ACC112 (cell line): Measurements from ENCODE around the gene MYO18B.

Experiments
- H2AFZ ChIP-seq: fragments of 200-600 bp; sonication (generic); one replicate; pipeline ENCODE4 v1.6.0; 2017; ENCODE audit warnings: antibody characterized with exemption, low read length; ENCODE audit not compliant: unreplicated experiment
- H3K27ac ChIP-seq: fragments of 200-600 bp; sonication (generic); 2 replicates; pipeline ENCODE4 v1.5.1; 2014; ENCODE audit warnings: low read depth, mild to moderate bottlenecking, antibody characterized with exemption, low read length, moderate library complexity
- H3K27me3 ChIP-seq: fragments of 200-600 bp; sonication (generic); 2 replicates; pipeline ENCODE4 v1.6.1; 2014; ENCODE audit warnings: mild to moderate bottlenecking, antibody characterized with exemption, low read length, moderate library complexity, mixed read lengths; ENCODE audit not compliant: insufficient read depth
- H3K36me3 ChIP-seq: fragments of 200-600 bp; sonication (generic); 2 replicates; pipeline ENCODE4 v1.6.1; 2016; ENCODE audit warnings: mild to moderate bottlenecking, antibody characterized with exemption, low read length, moderate library complexity, mixed read lengths; ENCODE audit not compliant: insufficient read depth
- H3K4me1 ChIP-seq: fragments of 200-600 bp; sonication (generic); one replicate; pipeline ENCODE4 v1.6.1; 2016; ENCODE audit warnings: low read length, mixed read lengths; ENCODE audit not compliant: insufficient read depth, unreplicated experiment, control insufficient read depth
- H3K4me3 ChIP-seq: fragments of 200-600 bp; sonication (generic); 2 replicates; pipeline ENCODE4 v1.5.1; 2014; ENCODE audit warnings: mild to moderate bottlenecking, low read depth, low read length
- H3K79me2 ChIP-seq: fragments of 200-600 bp; sonication (generic); one replicate; pipeline ENCODE4 v1.6.0; 2016; ENCODE audit warnings: low read length; ENCODE audit not compliant: control insufficient read depth, unreplicated experiment, insufficient read depth

MYO18B gene

GRCh38 chr22:25762147-25762546, 20.2 kb downstream of the MYO18B start:
- Histone ChIP-seq H3K36me3 (no peaks in the 10 kb centered on the region), H3K4me3 (no peak overlapping the region), H3K79me2 (no peaks in the 10 kb centered on the region), H3K27ac (no peak overlapping the region), H3K4me1 (peaks cover 7% of the 10 kb centered on the region), H3K27me3 (no peaks in the 10 kb centered on the region), H2AFZ (no peak overlapping the region)

DNA sequence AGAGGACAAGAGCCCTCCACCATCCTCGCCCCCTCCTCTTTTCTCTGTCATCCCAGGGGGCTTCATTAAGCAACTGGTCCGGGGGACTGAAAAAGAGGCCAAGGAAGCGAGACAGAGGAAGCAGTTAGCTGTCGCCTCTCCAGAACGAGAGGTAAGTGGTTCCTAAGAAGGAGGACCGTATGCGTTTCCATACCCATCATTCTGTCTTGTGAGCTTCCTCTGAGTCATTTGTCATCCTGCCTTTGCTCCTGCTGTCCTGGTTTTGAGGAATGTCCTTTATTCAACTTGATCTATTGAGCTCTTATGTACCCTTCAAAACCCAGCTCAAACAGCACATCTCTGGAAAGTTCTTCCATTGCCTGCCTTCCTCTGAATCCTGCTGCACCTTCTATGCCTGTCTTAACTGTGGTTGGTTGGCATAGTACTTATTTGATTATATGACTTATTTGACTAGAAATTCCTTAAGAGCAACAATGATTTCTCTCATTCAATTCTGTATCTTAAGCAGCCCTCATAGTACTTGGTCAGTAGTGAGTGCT, 21.3 kb downstream of the MYO18B start:
- H3K4me3 ChIP-seq, result no peak overlapping the region
- no peak overlapping the region for H3K27ac ChIP-seq
- H3K27me3 ChIP-seq, result no peaks in the 10 kb centered on the region
- H3K79me2 ChIP-seq, result no peaks in the 10 kb centered on the region
- H3K4me1 ChIP-seq, result peaks cover 7% of the 10 kb centered on the region
- no peak overlapping the region for H2AFZ ChIP-seq
- no peaks in the 10 kb centered on the region for H3K36me3 ChIP-seq

DNA sequence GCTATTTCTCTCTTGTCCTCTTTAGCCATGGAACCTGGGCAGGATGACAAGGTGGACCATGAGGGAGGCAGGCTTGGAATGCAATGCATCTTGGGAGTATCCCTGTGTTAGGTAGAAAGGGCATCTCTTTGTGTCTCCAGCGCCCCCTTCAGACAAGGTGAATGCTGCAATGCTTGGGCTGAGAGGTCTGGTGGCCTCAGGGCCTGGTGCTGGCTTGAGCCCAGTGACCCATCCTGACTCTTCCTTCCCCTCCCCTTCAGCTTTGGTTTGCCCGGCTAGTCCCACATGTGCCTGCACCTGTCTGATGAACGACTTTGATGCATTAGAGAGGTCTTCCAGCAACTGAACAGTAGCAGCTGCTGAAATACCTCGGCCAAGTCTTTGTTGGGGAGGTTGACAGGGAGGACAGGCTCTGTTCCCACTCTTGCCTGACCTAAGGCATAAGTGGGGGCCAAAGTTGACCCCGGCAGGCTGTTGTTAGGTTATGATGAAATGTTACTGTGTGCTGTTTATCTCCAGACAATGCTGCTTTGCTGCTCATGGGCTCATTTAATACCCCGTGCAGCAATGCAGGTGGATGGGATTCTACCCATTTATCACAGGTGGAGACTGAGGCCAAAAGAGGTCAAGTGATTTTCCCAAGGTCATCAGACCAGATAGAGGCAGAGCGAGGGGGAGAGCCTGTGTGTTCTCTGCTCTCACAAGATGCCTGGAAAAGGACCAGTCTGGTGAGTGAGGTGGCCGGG, 22.5 kb downstream of the MYO18B start:
- no peaks in the 10 kb centered on the region for H3K36me3 ChIP-seq
- H2AFZ ChIP-seq, result no peak overlapping the region
- H3K27me3 ChIP-seq, result no peaks in the 10 kb centered on the region
- H3K27ac ChIP-seq, result no peak overlapping the region
- no peak overlapping the region for H3K4me3 ChIP-seq
- peaks cover 2% of the 10 kb centered on the region for H3K4me1 ChIP-seq
- H3K79me2 ChIP-seq, result no peaks in the 10 kb centered on the region

DNA sequence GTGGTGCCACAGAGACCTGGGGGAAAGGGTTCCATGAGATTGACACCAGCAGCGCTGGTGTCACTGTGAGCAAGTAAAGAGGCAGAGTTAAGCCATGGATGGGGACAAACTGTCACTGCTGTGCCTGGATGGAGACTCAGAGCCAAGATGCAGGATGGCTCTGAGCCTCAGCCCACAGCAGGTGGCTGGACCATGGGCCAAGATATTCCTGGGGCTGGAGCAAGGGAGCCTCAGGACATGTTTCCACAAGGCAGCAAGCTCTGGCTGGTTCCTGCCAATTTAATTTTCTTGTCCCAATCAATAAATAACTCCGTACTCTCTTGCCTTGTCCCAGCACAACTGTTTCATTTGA, 23.0 kb downstream of the MYO18B start:
- Histone ChIP-seq H3K4me1 (no peaks in the 10 kb centered on the region), H2AFZ (no peak overlapping the region), H3K4me3 (no peak overlapping the region), H3K36me3 (no peaks in the 10 kb centered on the region), H3K27ac (no peak overlapping the region), H3K27me3 (no peaks in the 10 kb centered on the region), H3K79me2 (no peaks in the 10 kb centered on the region)

- Histone ChIP-seq H3K79me2 (no peaks in the 10 kb centered on the region), H3K27ac (no peak overlapping the region), H3K36me3 (no peaks in the 10 kb centered on the region), H2AFZ (no peak overlapping the region), H3K27me3 (no peaks in the 10 kb centered on the region), H3K4me1 (no peaks in the 10 kb centered on the region), H3K4me3 (no peak overlapping the region)
These were observed 23.8 kb downstream of the MYO18B start for GRCh38 chr22:25765801-25766200.

DNA sequence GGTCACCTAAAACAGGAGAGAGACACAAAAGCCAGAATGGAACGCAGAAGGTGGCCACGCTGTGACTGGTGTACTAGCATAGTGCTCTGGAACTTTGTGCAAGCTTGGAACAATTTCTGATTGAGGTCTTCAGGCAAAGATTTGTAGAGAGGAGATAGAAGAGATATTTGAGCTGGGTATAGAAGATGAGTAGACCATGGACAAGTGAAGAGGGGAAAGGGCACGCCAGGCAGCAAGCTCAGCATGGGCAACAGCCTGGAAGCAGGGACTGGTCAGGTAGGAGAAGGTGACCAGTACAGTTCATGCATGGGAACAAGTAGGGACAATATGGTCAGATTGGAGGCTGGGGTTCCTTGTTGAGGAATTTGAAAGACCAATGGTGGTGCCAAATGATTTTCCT, 24.4 kb downstream of the MYO18B start:
- no peaks in the 10 kb centered on the region for H3K79me2 ChIP-seq
- H2AFZ ChIP-seq, result no peak overlapping the region
- no peak overlapping the region for H3K4me3 ChIP-seq
- H3K27ac ChIP-seq, result no peak overlapping the region
- H3K27me3 ChIP-seq, result no peaks in the 10 kb centered on the region
- H3K4me1 ChIP-seq, result no peaks in the 10 kb centered on the region
- no peaks in the 10 kb centered on the region for H3K36me3 ChIP-seq

- H3K4me1 ChIP-seq, result no peaks in the 10 kb centered on the region
- no peak overlapping the region for H3K4me3 ChIP-seq
- H3K27ac ChIP-seq, result no peak overlapping the region
- no peaks in the 10 kb centered on the region for H3K27me3 ChIP-seq
- H3K79me2 ChIP-seq, result no peaks in the 10 kb centered on the region
- no peak overlapping the region for H2AFZ ChIP-seq
- H3K36me3 ChIP-seq, result no peaks in the 10 kb centered on the region
These were observed 28.3 kb downstream of the MYO18B start for GRCh38 chr22:25770333-25770732.

DNA sequence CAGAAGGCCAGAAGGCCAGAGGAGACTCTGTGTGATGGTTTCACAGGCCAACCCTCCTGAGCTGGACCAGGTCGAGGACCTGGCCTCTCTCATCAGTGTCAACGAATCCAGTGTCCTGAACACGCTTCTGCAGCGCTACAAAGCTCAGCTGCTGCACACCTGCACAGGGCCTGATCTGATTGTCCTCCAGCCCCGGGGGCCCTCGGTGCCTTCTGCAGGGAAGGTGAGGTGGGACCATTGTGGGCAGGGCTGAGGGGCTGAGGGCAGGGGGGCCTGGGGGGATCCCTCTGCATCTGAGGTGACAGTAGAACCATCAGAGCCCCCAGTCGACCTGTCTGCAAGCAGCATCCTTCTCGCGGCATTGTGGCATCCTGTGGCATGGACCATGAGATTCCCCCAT, 30.3 kb downstream of the MYO18B start:
- Histone ChIP-seq H3K79me2 (no peaks in the 10 kb centered on the region), H2AFZ (no peak overlapping the region), H3K4me1 (no peaks in the 10 kb centered on the region), H3K27ac (no peak overlapping the region), H3K27me3 (no peaks in the 10 kb centered on the region), H3K36me3 (no peaks in the 10 kb centered on the region), H3K4me3 (no peak overlapping the region)

DNA sequence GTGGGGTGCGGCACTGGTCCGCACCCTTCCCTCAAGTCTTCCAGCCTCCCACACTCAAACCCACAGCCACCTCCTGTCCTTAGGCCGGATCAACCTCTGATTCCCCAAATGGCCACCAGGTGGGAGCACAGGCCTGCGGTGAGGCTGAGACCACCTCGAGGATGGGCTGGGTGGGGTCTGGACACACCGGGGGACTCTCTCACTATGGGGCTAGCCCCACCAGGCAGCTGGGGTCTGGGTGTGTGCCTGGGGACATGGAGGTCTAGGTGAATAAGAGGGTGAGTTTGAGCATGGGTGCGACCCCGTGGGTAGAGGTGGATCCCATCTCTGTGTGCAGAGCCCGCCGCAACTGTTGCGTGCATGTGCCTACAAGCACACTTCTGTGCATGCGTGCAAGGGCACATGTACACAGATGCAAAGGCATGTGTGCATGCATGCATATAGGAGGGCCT, 32.6 kb downstream of the MYO18B start:
- Histone ChIP-seq H3K27ac (no peak overlapping the region), H3K4me3 (no peak overlapping the region), H3K79me2 (no peaks in the 10 kb centered on the region), H2AFZ (no peak overlapping the region), H3K27me3 (no peaks in the 10 kb centered on the region), H3K4me1 (no peaks in the 10 kb centered on the region), H3K36me3 (no peaks in the 10 kb centered on the region)

- no peaks in the 10 kb centered on the region for H3K27me3 ChIP-seq
- no peak overlapping the region for H2AFZ ChIP-seq
- H3K27ac ChIP-seq, result no peak overlapping the region
- H3K4me1 ChIP-seq, result no peaks in the 10 kb centered on the region
- H3K79me2 ChIP-seq, result no peaks in the 10 kb centered on the region
- no peaks in the 10 kb centered on the region for H3K36me3 ChIP-seq
- H3K4me3 ChIP-seq, result no peak overlapping the region
These were observed 33.5 kb downstream of the MYO18B start for GRCh38 chr22:25775531-25775930.

GRCh38 chr22:25777411-25777810, 35.4 kb downstream of the MYO18B start:
- no peak overlapping the region for H3K27ac ChIP-seq
- no peak overlapping the region for H3K4me3 ChIP-seq
- no peak overlapping the region for H2AFZ ChIP-seq
- no peaks in the 10 kb centered on the region for H3K79me2 ChIP-seq
- H3K4me1 ChIP-seq, result no peaks in the 10 kb centered on the region
- H3K27me3 ChIP-seq, result no peaks in the 10 kb centered on the region
- H3K36me3 ChIP-seq, result no peaks in the 10 kb centered on the region
